OCI-LY1 (cell line): ENCODE results near the gene ADRB1.

Source experiments
- CTCF ChIP-seq: fragments of 200-600 bp; sonication (generic), shearing (Covaris generic); IDR thresholded peaks from 2 replicates; pipeline ENCODE4 v1.5.1; 2017; ENCODE audit warnings: mild to moderate bottlenecking, antibody characterized with exemption, low read length, moderate library complexity, mixed read lengths
- EZH2 ChIP-seq: fragments of 200-600 bp; sonication (generic), shearing (Covaris generic); IDR thresholded peaks from 2 replicates; pipeline ENCODE4 v1.8.0; 2017; ENCODE audit warnings: borderline replicate concordance, mixed run types, mild to moderate bottlenecking, antibody characterized with exemption, low read length, moderate library complexity, mixed read lengths

GRCh38 chr10:114009281-114009996 lies 34.2 kb upstream of the ADRB1 start:
- no peak for TF ChIP-seq CTCF
- no peak for TF ChIP-seq EZH2
